NCI-H146 treated with DMSO at 0.1 percent for 48 hours (cell line): Measurements from ENCODE around the gene SERPINB10.

ENCODE experiments used
- DNase-seq: peaks from one replicate; lab custom pipeline; 2025; ENCODE audit not compliant: unreplicated experiment; lab: John Stamatoyannopoulos, UW

SERPINB10 gene

DNA sequence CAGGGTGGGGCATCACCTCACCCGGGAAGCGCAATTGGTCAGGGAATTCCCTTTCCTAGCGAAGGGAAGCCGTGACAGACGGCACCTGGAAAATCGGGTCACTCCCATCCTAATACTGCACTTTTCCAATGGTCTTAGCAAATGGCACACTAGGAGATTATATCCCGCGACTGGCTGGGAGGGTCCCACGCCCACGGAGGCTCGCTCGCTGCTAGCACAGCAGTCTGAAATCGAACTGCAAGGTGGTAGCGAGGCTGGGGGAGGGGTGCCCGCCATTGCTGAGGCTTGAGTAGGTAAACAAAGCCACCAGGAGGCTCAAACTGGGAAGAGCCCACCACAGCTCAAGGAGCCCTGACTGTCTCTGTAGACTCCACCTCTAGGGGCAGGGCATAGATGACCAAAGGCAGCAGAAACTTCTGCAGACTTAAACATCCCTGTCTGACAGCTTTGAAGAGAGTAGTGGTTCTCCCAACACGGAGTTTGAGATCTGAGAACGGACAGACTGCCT, 32.8 kb downstream of the SERPINB10 start:
- peak; percentile 24 for DNase-seq

DNA sequence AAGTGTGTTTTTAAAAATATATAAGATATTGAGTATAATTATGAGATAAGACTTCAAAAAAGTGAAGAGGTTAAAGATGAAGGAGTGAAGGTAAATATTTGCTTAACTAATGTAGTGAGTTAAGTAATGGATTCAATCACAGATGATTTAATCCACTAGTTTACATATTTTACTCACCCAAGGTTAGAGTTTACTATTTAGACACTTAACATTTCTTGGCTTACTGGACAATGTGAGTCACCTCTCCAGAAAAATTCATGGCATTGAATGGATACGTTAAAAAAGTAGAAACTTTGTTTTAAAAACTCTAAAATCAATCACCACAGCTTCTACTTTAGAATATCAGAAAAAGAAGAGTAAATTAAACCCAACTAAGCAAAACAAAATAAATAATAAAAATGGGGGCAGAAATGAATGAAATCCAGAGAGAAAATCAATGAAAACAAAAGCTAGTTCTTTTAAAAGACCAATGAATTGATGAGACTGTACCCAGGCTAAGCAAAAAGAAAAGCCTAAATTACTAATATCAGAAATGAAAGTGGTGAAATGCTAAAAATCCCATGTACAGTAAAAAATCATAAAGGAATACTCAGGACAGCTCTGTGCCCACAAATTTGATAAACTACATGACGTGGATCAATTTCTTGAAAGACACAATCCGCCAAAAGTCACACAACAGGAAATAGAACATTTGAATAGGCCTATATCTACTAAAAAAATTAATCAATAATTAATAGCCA, 39.5 kb downstream of the SERPINB10 start:
- no peak for DNase-seq

DNA sequence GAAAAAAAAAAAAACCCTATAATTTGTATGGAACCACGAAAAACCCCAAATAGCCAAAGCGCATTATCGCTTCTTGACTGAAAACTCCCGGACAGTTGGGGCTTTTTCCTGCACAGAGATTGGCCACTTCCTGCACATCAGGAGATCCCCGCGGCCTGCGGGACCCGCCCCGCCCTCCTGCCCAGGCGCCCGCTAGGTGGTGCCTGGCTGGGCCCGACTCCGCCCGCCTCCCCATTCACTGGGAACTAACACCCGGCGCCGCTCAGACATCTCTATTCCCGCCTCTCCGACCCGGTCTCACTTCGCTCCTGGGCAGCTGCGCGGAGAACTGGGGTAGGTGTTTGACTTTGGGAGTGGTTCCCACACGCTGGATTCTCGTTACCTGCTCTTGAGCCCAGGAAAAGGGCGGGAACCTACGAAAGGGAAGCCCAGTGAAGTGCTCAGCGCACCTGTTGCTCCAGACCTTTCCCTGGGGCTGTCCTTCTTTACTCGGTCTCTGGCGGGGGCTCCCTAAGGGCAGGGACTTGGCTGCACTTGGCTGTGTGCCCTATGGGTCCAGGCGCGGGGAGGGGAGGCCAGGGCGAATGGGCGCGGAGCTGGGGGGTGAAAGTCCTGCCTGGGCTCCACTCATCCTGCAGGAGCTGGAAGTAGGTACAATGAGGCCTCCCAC, 41.4 kb downstream of the SERPINB10 start, which contains the start of gene HMSD:
Gene HMSD (plus strand): TSS at position 234 of the 670 bp plus-strand sequence. CDS start 4,155 bp downstream, outside the sequence.
- peak; percentile 93 for DNase-seq

DNA sequence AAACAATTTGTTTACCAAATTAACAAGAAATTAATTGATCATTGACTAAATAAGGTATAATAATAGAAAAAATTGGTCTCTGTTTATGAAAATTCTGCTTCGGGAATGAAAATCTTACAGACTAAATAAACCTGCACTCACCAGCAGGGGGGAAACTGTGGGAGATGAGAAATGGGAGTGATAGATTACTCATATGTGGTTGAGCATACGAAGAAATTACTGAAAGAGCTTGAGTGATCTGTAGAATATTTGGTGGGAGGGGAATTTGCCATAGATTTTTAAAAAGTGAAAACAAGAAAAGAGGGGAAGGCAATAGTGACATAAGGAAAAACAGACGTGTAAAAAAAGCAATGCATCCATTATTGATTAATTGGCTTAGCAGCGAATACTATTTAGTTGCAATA, 43.5 kb downstream of the SERPINB10 start:
- DNase-seq: no peak

DNA sequence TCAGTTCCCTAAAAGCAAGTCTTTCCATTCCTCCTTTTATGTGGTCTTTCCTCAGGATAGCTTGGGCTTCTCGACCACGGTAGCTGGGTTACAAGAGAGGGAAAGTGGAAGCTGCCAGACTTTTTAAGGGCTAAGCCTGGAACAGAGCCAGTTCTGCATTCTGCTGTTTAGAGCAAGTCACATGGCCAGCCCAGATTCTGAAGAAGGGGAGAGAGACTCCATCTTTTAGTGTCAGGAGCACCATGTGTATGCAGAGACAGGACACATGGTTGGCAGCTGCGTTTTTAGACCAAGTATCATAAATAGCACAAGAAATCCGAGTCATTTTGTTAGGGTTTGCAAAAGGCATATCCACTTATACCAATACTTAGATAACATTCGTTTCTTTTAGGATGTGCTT, 46.1 kb downstream of the SERPINB10 start:
- DNase-seq: no peak

DNA sequence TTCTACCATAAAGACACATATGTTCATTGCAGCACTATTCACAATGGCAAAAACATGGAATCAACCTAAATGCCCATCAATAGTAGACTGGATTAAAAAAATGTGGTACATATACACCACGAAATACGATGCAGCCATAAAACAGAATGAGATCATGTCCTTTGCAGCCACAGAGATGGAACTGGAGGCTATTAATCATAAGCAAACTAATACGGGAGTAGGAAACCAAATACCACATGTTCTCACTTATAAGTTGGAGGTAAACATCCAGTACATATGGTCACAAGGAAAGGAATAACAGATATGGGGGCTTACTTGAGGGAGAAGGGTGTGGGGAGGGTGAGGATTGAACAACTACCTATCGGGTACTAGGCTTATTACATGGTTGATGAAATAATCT, 49.0 kb downstream of the SERPINB10 start:
- DNase-seq: no peak

DNA sequence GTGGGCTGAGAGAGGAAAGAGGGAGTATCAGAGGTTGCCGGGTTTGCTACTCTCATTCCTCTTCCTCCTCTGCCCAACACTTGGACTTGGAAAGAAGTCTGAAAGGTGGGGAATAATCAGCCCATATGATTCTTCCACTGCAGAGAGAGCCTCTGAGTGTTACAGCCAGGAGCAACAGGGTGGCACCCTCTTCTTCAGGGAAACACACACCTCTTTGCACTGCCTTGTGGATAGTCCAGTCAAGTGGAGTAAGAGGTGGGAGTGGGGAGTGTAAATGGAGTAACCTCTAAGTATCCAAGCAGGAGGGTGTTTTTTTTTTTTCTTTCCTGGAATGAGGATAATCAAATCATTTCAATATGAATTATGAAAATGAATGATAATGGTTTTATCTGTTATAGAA, 53.1 kb downstream of the SERPINB10 start:
- DNase-seq: no peak

DNA sequence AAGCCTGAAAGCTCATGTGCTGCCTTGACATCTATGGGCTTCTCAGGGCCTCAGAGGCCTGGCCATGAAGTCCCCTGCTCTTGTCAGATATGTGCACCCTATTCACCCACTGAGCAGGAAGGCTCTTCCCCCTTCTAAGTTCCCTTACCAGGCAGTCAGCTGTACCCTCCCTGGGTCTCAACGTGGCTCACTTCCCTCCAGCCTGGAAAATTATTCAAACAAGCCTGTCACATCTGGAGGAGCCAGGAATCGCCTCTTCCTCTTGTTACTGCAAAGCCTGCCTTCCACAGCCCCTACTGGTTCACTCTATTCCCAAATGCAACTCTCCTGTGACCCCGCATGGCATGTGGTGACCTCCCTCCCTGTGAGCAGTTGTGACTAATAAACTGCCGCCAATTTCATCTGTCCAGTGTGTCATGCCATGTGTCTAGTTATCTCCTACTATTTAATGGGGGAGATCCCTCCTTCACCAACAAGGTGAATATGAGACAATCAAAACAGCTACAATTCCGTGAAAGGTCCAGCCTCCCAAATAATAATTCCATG, 53.8 kb downstream of the SERPINB10 start:
- DNase-seq: no peak

DNA sequence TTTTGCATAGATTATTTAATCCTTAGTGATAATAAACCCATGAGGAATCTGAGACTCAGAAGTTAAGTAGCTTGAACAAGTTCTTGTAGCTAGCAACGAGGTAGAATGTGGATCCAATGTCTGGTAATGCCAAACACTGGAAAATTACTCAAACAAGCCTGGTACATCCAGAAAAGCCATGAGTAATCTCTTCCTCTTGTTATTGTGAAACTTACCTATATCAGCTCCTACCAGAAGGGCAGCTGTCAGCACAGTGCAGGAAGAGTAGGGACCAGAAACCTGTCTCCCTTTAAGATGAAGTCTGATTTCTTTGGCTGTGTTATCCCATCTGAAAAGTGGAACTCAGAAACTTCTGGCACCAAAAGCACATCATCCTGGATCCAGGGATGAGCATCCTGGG, 54.4 kb downstream of the SERPINB10 start:
- DNase-seq: no peak

DNA sequence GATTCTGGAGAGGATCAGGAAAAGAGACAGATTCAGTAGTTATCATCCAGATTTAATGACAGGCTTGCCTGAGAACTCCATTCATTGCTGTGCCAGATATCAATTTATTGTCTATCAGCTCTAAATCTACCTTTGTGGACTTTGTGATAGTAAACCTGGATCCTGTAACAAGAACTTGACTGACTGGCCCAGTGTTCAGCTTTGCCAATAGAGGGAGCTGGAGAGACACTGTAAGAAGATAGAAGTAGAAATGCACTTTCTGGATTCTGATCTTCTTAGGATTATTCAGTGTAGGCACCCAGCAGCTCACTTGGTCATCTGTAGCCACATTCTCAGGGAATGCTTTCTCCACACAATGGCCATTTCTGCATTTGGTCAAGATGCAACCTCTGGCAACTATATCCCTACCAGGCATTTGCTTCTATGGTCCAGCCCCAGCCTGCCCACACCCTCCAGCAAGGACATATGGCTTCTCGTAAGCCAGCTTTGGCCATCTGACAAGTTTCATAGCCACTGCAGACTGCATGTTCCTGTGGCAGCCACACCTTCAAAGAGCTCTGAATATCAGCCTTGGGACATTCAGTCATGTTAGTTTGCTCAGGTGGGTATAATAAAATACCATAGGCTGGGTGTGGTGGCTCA, 56.0 kb downstream of the SERPINB10 start:
- peak; percentile 76 for DNase-seq

DNA sequence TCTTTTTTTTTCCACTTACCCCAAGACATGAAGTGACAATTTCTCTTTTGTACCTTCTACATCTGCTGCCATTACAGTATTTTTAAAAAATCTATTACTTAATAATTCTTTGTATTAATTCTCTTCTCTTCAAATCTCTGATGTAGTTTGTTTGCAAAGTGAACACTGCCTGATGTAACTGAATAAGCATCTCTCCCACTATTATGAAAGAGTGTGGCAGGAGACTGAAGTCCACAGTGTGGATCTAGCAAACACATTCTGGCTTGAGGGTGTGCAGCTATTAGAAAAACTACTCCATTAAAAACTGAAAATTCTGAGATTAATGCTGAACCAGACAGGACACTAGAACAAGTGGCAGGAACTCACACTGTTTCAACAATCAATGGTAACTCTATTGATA, 57.1 kb downstream of the SERPINB10 start:
- no peak for DNase-seq

DNA sequence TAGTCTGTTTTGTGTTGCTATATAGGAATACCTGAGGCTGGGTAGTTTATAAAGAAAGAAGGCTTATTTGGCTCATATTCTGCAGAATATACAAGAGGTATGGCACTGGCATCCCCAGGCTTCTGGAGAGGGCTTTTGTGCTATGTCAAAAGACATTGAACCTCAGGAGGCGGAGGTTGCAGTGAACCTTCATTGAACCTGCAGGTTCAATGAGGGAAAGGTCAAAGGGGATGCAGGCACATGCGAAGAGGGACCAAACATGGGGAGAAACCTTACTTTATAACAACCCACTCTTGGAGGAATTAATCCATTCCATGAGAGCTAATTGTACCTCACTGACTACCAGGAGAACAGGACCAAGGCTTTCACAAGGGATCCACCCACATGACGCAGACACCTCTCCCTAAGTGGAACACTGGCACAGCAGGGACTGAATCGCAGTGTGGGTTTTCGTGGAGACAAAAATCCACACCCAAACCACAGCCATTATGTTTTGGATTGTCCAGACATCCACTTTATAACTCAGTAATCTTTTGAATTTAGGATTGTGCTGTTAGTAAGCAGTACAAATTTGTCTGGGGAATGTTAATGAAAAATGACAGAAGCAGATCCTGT, 58.1 kb downstream of the SERPINB10 start:
- DNase-seq: no peak

DNA sequence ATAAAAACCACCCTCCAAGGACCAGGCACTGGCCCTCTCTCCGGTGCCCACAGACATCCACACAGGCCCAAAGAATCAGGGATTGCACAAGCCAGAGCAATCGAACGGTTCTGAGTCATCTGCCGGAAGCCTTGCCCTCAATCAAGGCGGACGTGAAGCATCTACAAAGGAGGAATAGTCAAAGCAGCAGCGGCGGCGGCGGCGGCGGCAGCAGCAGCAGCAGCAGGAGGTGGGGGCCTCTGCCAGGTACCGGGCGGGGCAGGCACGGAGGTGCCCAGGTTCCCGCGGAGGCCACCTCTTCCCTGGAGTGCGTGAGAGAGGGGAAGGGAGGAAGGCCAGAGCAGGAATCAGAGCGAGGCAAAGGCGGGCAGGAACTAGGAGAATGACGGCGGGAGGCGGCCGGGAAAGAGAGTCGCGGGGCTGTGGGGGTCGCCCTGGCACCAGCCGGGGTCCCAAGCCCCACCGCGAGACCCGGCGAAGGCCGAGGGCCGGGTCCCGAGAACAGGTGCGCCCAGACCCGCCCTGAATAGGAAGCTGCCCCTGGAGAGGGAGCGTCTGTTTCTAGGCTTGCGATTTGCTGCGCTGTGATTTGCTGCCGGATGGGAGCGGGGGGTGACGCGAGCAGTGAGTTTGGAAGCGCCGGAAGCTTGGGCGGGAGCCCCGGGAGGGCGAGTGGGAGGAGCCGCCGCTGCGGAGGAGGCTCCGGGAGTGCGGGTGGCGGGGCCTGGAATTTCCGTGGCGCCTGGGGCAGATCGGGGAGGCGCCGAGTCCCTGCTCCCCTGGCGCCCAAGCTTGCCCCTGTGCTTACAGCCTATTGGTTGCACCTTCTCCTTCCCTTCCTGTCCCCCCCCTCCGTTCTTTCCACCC, 62.4 kb downstream of the SERPINB10 start, which contains the start of gene SERPINB8:
Gene SERPINB8 (plus strand): TSS at position 140 of the 867 bp plus-strand sequence. CDS start 8,228 bp downstream, outside the sequence.
- DNase-seq: peak; percentile 98

DNA sequence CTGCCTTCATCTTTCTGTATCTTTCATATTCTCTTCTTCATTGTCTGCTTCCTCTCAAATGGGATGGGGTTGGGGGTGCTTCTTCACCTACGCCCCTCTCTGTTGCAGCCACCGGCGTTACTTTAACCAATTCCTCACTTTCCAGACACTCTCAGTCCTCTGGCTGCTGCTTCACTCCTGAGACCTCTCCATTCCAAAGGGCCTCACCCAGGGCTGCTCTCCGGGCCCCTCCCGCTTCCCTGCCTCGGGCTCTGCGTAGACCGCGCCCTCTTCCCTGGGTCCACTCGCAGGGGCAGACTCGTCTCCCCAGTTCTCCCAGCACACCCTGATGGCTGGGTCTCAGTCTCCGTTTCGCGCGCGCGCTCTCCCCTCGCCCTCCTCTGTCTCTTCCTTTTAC, 63.0 kb downstream of the SERPINB10 start:
- peak; percentile 93 for DNase-seq

DNA sequence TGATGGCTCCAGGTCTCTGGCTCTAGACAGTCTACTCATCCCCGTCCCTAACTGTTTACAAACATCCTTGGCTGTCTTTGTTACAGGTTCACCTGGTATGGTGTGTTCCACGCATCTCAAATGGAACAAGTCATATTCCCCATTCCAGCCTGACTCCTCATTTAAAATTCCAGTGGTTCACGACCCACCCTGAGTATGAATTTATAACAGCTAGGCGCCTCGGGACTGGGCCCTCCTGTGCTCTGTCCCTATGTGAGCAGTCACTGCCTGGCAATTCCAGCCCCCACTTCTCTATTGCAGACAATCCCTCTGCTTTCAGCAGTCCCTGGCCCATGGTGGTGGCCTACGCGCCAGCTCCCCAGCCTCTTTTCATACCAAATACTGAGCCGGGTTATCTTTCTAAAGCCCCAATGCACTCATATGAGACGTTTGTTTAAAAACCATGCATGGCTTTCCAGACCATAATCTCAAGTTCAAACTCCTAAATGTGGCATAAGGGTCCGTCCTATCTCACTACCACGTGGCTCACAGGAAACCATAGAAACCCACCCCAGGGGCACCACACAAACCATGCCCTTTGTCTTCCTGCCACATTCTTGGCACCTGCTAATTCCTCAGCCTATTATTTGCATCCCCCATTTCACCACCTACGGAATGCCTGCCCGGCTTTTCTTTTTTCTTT, 63.7 kb downstream of the SERPINB10 start:
- peak; percentile 88 for DNase-seq

DNA sequence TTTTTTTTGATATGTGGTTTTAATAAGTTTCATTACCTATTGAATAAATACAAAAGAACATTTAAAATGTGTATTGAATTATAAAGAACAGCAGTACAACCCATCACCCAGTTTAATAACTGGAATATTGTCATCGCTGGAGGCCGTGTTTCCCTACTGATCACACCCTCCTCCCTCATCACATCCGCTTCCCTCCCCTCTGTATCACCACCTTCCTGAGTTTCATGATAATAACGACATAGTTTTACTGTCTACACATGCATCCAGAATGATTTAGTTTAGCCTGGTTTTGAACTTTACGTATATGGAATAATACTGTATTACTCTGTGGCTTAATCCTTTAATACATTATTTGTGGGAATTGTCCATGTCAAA, 64.2 kb downstream of the SERPINB10 start:
- DNase-seq: peak; percentile 69

DNA sequence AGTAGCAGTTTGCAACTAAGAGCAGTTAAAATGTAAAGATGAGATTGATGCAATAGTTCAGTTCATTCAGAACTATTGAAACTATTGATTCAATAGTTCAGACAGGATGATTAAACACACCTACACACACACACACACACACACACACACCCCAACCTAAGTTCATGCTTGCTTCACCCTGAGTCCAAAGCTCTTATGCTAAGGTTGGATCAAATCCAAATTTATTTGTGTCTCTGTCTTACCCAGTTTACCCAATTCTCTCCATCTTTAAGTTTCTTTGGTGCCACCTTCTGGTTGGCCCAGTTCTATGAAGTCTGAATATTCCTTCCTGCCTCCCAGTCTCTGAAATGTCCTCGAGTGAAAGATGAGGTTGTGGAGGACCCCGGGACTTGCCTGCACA, 67.2 kb downstream of the SERPINB10 start:
- peak; percentile 30 for DNase-seq

DNA sequence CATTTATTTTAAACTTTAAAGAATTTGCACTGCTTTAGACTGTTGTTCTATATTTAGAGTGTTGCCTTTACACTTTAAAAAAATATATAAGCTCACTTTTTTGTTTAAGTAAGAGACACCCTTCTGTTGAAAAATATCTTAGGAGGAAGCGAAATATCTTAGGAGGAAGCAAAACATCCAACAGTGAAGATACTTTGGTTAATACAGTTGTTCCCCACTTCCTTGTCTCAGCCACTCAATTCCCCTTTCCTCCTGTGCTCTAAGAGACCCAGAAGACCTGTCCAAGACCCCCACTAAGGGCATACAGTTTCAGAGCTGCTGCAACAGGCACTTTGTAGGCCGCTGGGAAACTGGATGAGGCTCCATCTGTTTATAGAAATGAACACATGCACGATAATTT, 67.9 kb downstream of the SERPINB10 start:
- no peak for DNase-seq

DNA sequence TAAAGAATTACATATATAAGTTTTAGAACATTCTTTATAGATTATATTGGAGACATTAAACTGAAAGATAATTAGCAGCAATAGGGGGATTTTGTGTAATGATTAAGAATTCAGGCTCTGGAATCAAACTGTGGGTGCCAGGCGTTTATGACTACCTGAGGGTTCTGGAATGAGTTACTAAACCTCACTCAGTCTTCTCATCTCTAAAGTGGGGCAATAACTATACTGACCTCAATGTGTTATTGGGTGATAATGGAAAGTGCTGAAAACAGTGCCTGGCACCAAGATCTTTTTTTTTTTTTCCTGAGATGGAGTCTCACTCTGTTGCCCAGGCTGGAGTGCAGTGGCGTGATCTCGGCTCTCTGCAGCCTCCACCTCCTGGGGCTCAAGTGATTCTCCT, 69.3 kb downstream of the SERPINB10 start:
- no peak for DNase-seq
